HepG2 (cell line): Measurements from ENCODE around the gene JAGN1. TPM values are rescaled to one million over a fixed set of nuclear protein-coding genes. Genes with fewer than 3 reads are reported as not detected.
A peak's percentile ranks its signal among the peaks of the same experiment; 100 is the strongest.

Source experiments
- ATM ChIP-seq: fragments of 450-650 bp; IDR thresholded peaks from 2 replicates; pipeline ENCODE4 v1.7.1; 2017; ENCODE audit warnings: mild to moderate bottlenecking, borderline replicate concordance
- BORCS8-MEF2B ChIP-seq: sonication (generic); formaldehyde crosslinking; IDR thresholded peaks from 2 replicates; pipeline ENCODE4 v1.8.0; 2022; ENCODE audit warnings: mild to moderate bottlenecking, missing genetic modification reagents
- CBX1 ChIP-seq: IDR thresholded peaks from one replicate; pipeline ENCODE4 v1.6.1; 2016; ENCODE audit warnings: antibody characterized with exemption, low read depth
- CERS6 ChIP-seq: sonication (generic); formaldehyde crosslinking; IDR thresholded peaks from 2 replicates; pipeline ENCODE4 v1.5.0; 2020; ENCODE audit warnings: missing genetic modification reagents
- EEA1 ChIP-seq: sonication (generic); formaldehyde crosslinking; IDR thresholded peaks from 2 replicates; pipeline ENCODE4 v1.5.1; 2020; ENCODE audit warnings: mild to moderate bottlenecking, missing genetic modification reagents, borderline replicate concordance
- ELF4 ChIP-seq: sonication (generic); formaldehyde crosslinking; IDR thresholded peaks from 2 replicates; pipeline ENCODE4 v1.5.0; 2020; ENCODE audit warnings: missing genetic modification reagents, mild to moderate bottlenecking, moderate library complexity, borderline replicate concordance
- GABPB1 ChIP-seq: IDR thresholded peaks from 2 replicates; pipeline ENCODE4 v1.6.1; 2016; ENCODE audit warnings: mild to moderate bottlenecking, missing genetic modification reagents, moderate library complexity, missing compliant biosample characterization
- GFI1 ChIP-seq: sonication (generic); formaldehyde crosslinking; IDR thresholded peaks from 2 replicates; pipeline ENCODE4 v1.5.0; 2020; ENCODE audit warnings: missing genetic modification reagents, mild to moderate bottlenecking, borderline replicate concordance
- HIVEP1 ChIP-seq: sonication (generic); formaldehyde crosslinking; IDR thresholded peaks from 2 replicates; pipeline ENCODE4 v1.4.0; 2020; ENCODE audit warnings: mild to moderate bottlenecking, missing genetic modification reagents
- IRX3 ChIP-seq: sonication (generic); formaldehyde crosslinking; IDR thresholded peaks from 2 replicates; pipeline ENCODE4 v1.8.1; 2023; ENCODE audit warnings: mild to moderate bottlenecking, low read depth, missing genetic modification reagents, borderline replicate concordance
- NFE2 ChIP-seq: sonication (generic); formaldehyde crosslinking; IDR thresholded peaks from 2 replicates; pipeline ENCODE4 v1.4.0; 2020; ENCODE audit warnings: missing genetic modification reagents
- PHB2 ChIP-seq: fragments of 450-650 bp; IDR thresholded peaks from 2 replicates; pipeline ENCODE4 v1.6.1; 2018; ENCODE audit not compliant: partially characterized antibody
- RBFOX2 ChIP-seq: fragments of 200-400 bp; formaldehyde crosslinking; IDR thresholded peaks from 2 replicates; pipeline ENCODE4 v1.6.1; 2017; ENCODE audit warnings: low read depth, mild to moderate bottlenecking, low read length
- SCMH1 ChIP-seq: sonication (generic); formaldehyde crosslinking; IDR thresholded peaks from 2 replicates; pipeline ENCODE4 v1.9.0; 2021; ENCODE audit warnings: missing genetic modification reagents, mild to moderate bottlenecking, borderline replicate concordance
- TEAD3 ChIP-seq: optimal IDR thresholded peaks from 2 replicates; pipeline ENCODE3; 2016; ENCODE audit warnings: borderline replicate concordance
- UBTF ChIP-seq: sonication (generic); formaldehyde crosslinking; IDR thresholded peaks from 2 replicates; pipeline ENCODE4 v1.4.0; 2020; ENCODE audit warnings: mild to moderate bottlenecking, missing genetic modification reagents
- ZNF3 ChIP-seq: IDR thresholded peaks from 2 replicates; pipeline ENCODE4 v1.7.0; 2017; ENCODE audit warnings: inconsistent platforms
- ZNF331 ChIP-seq: sonication (generic); formaldehyde crosslinking; IDR thresholded peaks from 2 replicates; pipeline ENCODE4 v1.4.0; 2020; ENCODE audit warnings: missing genetic modification reagents
- ZNF556 ChIP-seq: sonication (generic); formaldehyde crosslinking; IDR thresholded peaks from 2 replicates; pipeline ENCODE4 v1.4.0; 2020; ENCODE audit warnings: mild to moderate bottlenecking, missing genetic modification reagents, borderline replicate concordance
- ZNF629 ChIP-seq: sonication (generic); formaldehyde crosslinking; conservative IDR thresholded peaks from 2 replicates; pipeline ENCODE4 v1.5.0; 2020; ENCODE audit warnings: missing genetic modification reagents
- ZNF709 ChIP-seq: sonication (generic); formaldehyde crosslinking; IDR thresholded peaks from 2 replicates; pipeline ENCODE4 v1.5.0; 2020; ENCODE audit warnings: mild to moderate bottlenecking, missing genetic modification reagents
- polyA plus RNA-seq, 8 experiments: library from polyadenylated mRNA; depleted of rRNA in 3 of 8; stranded (reverse) in 7 of 8; unstranded in 1 of 8; fragments of >200 nt; fragmentation: Illumina TruSeq in 4 of 8; extraction: Trizol in 4 of 8; gene quantifications; 2 replicates each; pipeline versions ENCODE4 v1.2.1 to v1.2.3, GENCODE V29; 2011 to 2016; ENCODE audit warnings: low read depth in 4 of 8, missing spikeins in 1 of 8, mixed read lengths in 1 of 8; ENCODE audit not compliant: insufficient read depth in 1 of 8
- total RNA-seq, 5 experiments: library from RNA; depleted of rRNA; stranded (reverse); fragments of >200 nt; fragmentation: Illumina TruSeq; extraction: Trizol; gene quantifications; 2 replicates each; pipeline ENCODE4 v1.2.3, GENCODE V29; 2016; ENCODE audit warnings: low read depth in 1 of 5
- TF ChIP-seq, protein P1 (sequence below): sonication (generic); formaldehyde crosslinking; IDR thresholded peaks from 2 replicates; pipeline ENCODE4 v1.8.0; 2022; ENCODE audit warnings: missing genetic modification reagents, mild to moderate bottlenecking, moderate library complexity, borderline replicate concordance
- TF ChIP-seq, protein P2 (sequence below): sonication (generic); formaldehyde crosslinking; conservative IDR thresholded peaks from 2 replicates; pipeline ENCODE4 v1.8.0; 2022; ENCODE audit warnings: mild to moderate bottlenecking, moderate library complexity, missing genetic modification reagents

JAGN1 gene
- total and polyA plus RNA-seq, 2 of the 13 experiments (the other 11 are each of a cell fraction or from before 2014, with no cell fraction given), result 49.9 to 50.9 TPM

- TF ChIP-seq, protein P1, sequence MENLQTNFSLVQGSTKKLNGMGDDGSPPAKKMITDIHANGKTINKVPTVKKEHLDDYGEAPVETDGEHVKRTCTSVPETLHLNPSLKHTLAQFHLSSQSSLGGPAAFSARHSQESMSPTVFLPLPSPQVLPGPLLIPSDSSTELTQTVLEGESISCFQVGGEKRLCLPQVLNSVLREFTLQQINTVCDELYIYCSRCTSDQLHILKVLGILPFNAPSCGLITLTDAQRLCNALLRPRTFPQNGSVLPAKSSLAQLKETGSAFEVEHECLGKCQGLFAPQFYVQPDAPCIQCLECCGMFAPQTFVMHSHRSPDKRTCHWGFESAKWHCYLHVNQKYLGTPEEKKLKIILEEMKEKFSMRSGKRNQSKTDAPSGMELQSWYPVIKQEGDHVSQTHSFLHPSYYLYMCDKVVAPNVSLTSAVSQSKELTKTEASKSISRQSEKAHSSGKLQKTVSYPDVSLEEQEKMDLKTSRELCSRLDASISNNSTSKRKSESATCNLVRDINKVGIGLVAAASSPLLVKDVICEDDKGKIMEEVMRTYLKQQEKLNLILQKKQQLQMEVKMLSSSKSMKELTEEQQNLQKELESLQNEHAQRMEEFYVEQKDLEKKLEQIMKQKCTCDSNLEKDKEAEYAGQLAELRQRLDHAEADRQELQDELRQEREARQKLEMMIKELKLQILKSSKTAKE (CRISPR knock-in tag), result no peak
- TF ChIP-seq ZNF709 (no peak), ATM (no peak), GFI1 (CRISPR knock-in tag) (peak; percentile 44; the same call in 1 of the 2 replicates), CERS6 (no peak), TEAD3 (peak; percentile 41), BORCS8-MEF2B (CRISPR knock-in tag) (no peak; the same call in 1 of the 2 replicates), ZNF556 (CRISPR knock-in tag) (no peak; the same call in 1 of the 2 replicates), HIVEP1 (CRISPR knock-in tag) (peak; percentile 32; the same call in 1 of the 2 replicates), ZNF629 (CRISPR knock-in tag) (no peak), NFE2 (CRISPR knock-in tag) (no peak), GABPB1 (CRISPR knock-in tag) (peak; percentile 44; the same call in 1 of the 2 replicates), ZNF3 (CRISPR knock-in tag) (no peak), UBTF (no peak; the same call in 1 of the 2 replicates), ELF4 (CRISPR knock-in tag) (no peak), ZNF331 (CRISPR knock-in tag) (0 out of 2 replicates have a peak, but pooled peaks have one; percentile 9), SCMH1 (CRISPR knock-in tag) (no peak), EEA1 (CRISPR knock-in tag) (no peak), PHB2 (no peak), CBX1 (no peak), RBFOX2 (peak; percentile 63), IRX3 (CRISPR knock-in tag) (peak; percentile 61; the same call in 1 of the 2 replicates)
- TF ChIP-seq, protein P2, sequence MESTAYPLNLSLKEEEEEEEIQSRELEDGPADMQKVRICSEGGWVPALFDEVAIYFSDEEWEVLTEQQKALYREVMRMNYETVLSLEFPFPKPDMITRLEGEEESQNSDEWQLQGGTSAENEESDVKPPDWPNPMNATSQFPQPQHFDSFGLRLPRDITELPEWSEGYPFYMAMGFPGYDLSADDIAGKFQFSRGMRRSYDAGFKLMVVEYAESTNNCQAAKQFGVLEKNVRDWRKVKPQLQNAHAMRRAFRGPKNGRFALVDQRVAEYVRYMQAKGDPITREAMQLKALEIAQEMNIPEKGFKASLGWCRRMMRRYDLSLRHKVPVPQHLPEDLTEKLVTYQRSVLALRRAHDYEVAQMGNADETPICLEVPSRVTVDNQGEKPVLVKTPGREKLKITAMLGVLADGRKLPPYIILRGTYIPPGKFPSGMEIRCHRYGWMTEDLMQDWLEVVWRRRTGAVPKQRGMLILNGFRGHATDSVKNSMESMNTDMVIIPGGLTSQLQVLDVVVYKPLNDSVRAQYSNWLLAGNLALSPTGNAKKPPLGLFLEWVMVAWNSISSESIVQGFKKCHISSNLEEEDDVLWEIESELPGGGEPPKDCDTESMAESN, result peak; percentile 33
Measured at GRCh38 chr3:9902372-9903237, 12.2 kb downstream of the JAGN1 start, which contains the start of gene IL17RE (continued).
